ENCODE measurements around the gene SEPTIN12.

SEPTIN12 gene, protein sequence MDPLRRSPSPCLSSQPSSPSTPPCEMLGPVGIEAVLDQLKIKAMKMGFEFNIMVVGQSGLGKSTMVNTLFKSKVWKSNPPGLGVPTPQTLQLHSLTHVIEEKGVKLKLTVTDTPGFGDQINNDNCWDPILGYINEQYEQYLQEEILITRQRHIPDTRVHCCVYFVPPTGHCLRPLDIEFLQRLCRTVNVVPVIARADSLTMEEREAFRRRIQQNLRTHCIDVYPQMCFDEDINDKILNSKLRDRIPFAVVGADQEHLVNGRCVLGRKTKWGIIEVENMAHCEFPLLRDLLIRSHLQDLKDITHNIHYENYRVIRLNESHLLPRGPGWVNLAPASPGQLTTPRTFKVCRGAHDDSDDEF

DNA sequence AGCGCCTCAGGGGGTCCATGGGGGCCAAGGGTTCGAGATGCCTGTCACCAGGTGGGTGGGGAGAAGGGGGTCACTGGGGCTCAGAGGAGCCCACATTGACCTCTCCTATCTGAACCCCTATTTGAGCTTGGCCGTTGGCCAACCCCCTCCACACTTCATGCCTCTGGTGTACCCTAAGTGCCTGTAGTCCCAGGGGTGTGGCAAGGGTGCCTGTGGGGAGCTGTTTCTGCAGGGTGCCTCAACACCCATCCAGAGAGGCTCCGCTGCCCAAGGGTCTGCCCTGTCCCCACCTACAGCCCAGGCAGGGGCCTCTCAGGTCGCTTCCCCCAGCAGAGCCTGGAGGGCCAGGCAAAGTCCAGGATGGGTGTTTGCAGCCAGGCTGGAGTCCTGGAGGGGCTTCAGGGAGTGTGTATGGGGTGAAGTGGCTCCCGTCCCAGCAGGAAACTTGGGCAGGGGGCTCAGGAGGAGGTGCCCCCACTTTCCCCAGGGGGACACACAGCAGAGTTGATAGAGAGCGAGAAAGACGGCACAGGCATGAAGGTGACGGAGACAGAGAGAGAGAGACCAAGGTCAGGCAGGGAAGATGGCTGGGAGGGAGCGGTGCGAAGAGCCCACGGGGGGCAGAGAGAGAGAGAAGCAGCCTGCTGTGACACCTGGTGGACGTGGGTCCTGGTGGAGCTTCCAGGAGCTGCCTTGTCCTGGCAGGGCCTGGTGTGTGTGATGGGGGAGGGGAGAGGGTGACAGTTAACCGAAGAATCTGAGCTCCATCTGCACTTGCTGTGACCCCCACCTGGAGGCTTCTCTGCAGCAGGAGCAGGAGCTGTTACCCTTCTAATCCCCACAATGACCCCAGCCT is at the start of gene SEPTIN12:
Gene SEPTIN12 (minus strand): TSS at position 719 of the 856 bp plus-strand sequence. CDS start 700 bp downstream, at position 19.
- DNase-seq (ENCODE audit: low spot score), result no peak
- Histone ChIP-seq H3K36me3 (ENCODE audit: low read depth) (no peaks in the 10 kb centered on the region), H3K27ac (ENCODE audit: poor library complexity, severe bottlenecking) (no peak within 1 kb of the TSS), H3K27me3 (ENCODE audit: insufficient read depth, poor library complexity, severe bottlenecking) (no peaks in the 10 kb centered on the region), H3K4me1 (ENCODE audit: insufficient read depth, poor library complexity, severe bottlenecking) (no peaks in the 10 kb centered on the region), H3K9me3 (ENCODE audit: severe bottlenecking) (no peaks in the 10 kb centered on the region), H3K4me3 (ENCODE audit: severe bottlenecking) (no peak within 1 kb of the TSS)
- ATAC-seq (ENCODE audit: low read depth), result no peak
- TF ChIP-seq, protein P1, sequence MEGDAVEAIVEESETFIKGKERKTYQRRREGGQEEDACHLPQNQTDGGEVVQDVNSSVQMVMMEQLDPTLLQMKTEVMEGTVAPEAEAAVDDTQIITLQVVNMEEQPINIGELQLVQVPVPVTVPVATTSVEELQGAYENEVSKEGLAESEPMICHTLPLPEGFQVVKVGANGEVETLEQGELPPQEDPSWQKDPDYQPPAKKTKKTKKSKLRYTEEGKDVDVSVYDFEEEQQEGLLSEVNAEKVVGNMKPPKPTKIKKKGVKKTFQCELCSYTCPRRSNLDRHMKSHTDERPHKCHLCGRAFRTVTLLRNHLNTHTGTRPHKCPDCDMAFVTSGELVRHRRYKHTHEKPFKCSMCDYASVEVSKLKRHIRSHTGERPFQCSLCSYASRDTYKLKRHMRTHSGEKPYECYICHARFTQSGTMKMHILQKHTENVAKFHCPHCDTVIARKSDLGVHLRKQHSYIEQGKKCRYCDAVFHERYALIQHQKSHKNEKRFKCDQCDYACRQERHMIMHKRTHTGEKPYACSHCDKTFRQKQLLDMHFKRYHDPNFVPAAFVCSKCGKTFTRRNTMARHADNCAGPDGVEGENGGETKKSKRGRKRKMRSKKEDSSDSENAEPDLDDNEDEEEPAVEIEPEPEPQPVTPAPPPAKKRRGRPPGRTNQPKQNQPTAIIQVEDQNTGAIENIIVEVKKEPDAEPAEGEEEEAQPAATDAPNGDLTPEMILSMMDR (IDR thresholded peaks at IDR 0.05; ENCODE audit: poor library complexity, severe bottlenecking), result no peak

DNA sequence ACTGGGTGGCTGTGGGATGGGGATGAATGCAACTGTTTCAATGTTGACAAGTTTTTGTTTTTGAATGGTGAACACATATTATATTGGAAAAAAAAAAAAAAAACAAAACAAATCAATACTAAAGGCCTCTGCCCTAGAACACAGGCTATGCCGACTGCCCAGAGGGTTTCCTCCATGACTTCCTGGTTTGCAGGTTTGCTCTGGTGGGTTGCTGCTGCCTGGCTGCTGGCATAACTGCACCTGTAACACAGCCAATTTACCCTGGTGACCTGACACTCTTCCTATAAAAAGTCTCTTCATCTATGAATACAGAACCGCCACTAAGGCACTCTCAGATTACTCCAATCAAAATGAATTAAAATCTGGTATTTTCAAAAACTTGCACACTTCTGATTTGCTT is 48.6 kb upstream of the SEPTIN12 start:
- Histone ChIP-seq H3K4me3 (ENCODE audit: severe bottlenecking) (no peak overlapping the region), H3K9me3 (ENCODE audit: severe bottlenecking) (no peaks in the 10 kb centered on the region), H3K27ac (ENCODE audit: poor library complexity, severe bottlenecking) (no peak overlapping the region), H3K27me3 (ENCODE audit: insufficient read depth, poor library complexity, severe bottlenecking) (no peaks in the 10 kb centered on the region), H3K36me3 (ENCODE audit: low read depth) (peaks cover 88% of the 10 kb centered on the region), H3K4me1 (ENCODE audit: insufficient read depth, poor library complexity, severe bottlenecking) (no peaks in the 10 kb centered on the region)
- DNase-seq (ENCODE audit: low spot score) (no peak), ATAC-seq (ENCODE audit: low read depth) (no peak)
- TF ChIP-seq, protein P1 (IDR thresholded peaks at IDR 0.05; ENCODE audit: poor library complexity, severe bottlenecking), result no peak

GRCh38 chr16:4833584-4833983 is 45.4 kb upstream of the SEPTIN12 start:
- Histone ChIP-seq H3K27me3 (ENCODE audit: insufficient read depth, poor library complexity, severe bottlenecking) (no peaks in the 10 kb centered on the region), H3K36me3 (ENCODE audit: low read depth) (peaks cover 89% of the 10 kb centered on the region), H3K4me3 (ENCODE audit: severe bottlenecking) (no peak overlapping the region), H3K4me1 (ENCODE audit: insufficient read depth, poor library complexity, severe bottlenecking) (no peaks in the 10 kb centered on the region), H3K27ac (ENCODE audit: poor library complexity, severe bottlenecking) (no peak overlapping the region), H3K9me3 (ENCODE audit: severe bottlenecking) (no peaks in the 10 kb centered on the region)
- DNase-seq (ENCODE audit: low spot score) (no peak), ATAC-seq (ENCODE audit: low read depth) (no peak)
- TF ChIP-seq, protein P1 (IDR thresholded peaks at IDR 0.05; ENCODE audit: poor library complexity, severe bottlenecking), result no peak

DNA sequence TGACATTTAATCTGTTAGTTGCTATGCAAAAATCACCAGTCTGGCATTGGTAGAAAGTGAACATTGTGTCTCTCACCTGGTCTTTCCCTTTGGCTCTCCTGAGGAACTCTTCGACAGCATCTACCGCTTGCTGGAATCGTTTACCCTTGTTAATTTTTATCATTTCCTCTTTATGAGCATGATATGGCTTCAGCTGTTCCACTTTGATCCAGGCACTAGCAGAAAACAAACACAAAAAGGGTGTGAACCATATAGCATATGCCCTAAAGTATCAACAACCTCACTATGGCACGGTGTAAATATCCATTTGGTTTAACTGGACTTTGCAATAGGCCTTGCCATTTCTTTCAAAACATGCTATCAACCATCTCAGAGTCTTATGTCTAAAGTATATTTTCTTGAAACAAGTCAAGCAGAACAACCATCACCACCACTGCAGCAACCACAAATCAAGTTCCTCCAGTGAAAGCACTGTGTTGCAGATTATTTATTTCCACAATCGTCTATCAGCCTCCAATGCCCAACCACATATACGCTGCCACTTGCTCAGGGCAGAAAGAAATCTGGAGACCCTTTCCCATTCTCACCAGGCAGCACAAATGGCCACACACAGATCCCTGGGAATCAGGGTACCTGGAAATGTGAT is 44.7 kb upstream of the SEPTIN12 start:
- Histone ChIP-seq H3K27me3 (ENCODE audit: insufficient read depth, poor library complexity, severe bottlenecking) (no peaks in the 10 kb centered on the region), H3K4me1 (ENCODE audit: insufficient read depth, poor library complexity, severe bottlenecking) (no peaks in the 10 kb centered on the region), H3K9me3 (ENCODE audit: severe bottlenecking) (no peaks in the 10 kb centered on the region), H3K36me3 (ENCODE audit: low read depth) (peaks cover 92% of the 10 kb centered on the region), H3K27ac (ENCODE audit: poor library complexity, severe bottlenecking) (no peak overlapping the region), H3K4me3 (ENCODE audit: severe bottlenecking) (no peak overlapping the region)
- TF ChIP-seq, protein P1 (IDR thresholded peaks at IDR 0.05; ENCODE audit: poor library complexity, severe bottlenecking), result no peak
- DNase-seq (ENCODE audit: low spot score) (no peak), ATAC-seq (ENCODE audit: low read depth) (no peak)
